Nephron progenitor cell (in vitro differentiated cells): Measurements from ENCODE around the gene FUBP3.
"Not testable (repeated sequence)": the region's sequence is repeated elsewhere in the genome, so short reads cannot be mapped to it uniquely, and the experiment has no call there.

ENCODE experiments used
- DNase-seq: peaks from one replicate; pipeline ENCODE4 v3.0.0; 2021
- H3K27ac Mint-ChIP-seq: 2 replicates; pipeline ENCODE4 v1.8.0; 2021; ENCODE audit warnings: mild to moderate bottlenecking, moderate library complexity, mixed read lengths
- H3K27me3 Mint-ChIP-seq: 2 replicates; pipeline ENCODE4 v1.8.0; 2021; ENCODE audit warnings: mild to moderate bottlenecking, low read depth, mixed read lengths; ENCODE audit not compliant: poor library complexity
- H3K36me3 Mint-ChIP-seq: 2 replicates; pipeline ENCODE4 v1.8.0; 2021; ENCODE audit warnings: low read depth, mixed read lengths
- H3K4me1 Mint-ChIP-seq: 2 replicates; pipeline ENCODE4 v1.8.0; 2021; ENCODE audit warnings: mixed read lengths
- H3K4me3 Mint-ChIP-seq: 2 replicates; pipeline ENCODE4 v1.8.0; 2021; ENCODE audit warnings: mild to moderate bottlenecking, moderate library complexity, mixed read lengths
- H3K9me3 Mint-ChIP-seq: 2 replicates; pipeline ENCODE4 v1.8.0; 2021; ENCODE audit warnings: mild to moderate bottlenecking, moderate library complexity, mixed read lengths
- TF ChIP-seq, protein P1 (sequence below): fragments of 200-600 bp; sonication (generic); IDR thresholded peaks from 2 replicates; pipeline ENCODE4 v1.5.0; 2021; ENCODE audit warnings: antibody characterized with exemption

The FUBP3 gene

DNA sequence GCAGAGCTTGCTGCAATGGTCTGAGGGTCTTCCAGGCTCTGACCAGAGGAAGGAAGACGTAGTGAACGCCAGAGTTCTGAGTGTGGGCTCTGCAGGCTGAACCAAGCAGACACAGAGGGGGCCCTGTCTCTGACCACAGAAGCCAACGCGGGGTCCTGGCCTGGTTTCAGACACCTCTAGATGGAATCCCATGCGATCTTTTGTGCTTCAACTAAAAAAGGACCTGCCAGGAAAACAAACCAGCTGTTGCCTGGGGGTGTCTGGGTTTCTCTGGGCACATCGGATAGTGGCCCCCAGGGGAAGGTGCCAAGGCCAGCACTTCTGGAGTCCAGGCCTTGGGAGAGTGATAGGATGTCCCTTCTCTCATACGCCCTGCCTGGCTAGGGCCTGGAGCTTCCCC is 97.9 kb downstream of the FUBP3 start:
- TF ChIP-seq, protein P1, sequence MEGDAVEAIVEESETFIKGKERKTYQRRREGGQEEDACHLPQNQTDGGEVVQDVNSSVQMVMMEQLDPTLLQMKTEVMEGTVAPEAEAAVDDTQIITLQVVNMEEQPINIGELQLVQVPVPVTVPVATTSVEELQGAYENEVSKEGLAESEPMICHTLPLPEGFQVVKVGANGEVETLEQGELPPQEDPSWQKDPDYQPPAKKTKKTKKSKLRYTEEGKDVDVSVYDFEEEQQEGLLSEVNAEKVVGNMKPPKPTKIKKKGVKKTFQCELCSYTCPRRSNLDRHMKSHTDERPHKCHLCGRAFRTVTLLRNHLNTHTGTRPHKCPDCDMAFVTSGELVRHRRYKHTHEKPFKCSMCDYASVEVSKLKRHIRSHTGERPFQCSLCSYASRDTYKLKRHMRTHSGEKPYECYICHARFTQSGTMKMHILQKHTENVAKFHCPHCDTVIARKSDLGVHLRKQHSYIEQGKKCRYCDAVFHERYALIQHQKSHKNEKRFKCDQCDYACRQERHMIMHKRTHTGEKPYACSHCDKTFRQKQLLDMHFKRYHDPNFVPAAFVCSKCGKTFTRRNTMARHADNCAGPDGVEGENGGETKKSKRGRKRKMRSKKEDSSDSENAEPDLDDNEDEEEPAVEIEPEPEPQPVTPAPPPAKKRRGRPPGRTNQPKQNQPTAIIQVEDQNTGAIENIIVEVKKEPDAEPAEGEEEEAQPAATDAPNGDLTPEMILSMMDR = no peak

DNA sequence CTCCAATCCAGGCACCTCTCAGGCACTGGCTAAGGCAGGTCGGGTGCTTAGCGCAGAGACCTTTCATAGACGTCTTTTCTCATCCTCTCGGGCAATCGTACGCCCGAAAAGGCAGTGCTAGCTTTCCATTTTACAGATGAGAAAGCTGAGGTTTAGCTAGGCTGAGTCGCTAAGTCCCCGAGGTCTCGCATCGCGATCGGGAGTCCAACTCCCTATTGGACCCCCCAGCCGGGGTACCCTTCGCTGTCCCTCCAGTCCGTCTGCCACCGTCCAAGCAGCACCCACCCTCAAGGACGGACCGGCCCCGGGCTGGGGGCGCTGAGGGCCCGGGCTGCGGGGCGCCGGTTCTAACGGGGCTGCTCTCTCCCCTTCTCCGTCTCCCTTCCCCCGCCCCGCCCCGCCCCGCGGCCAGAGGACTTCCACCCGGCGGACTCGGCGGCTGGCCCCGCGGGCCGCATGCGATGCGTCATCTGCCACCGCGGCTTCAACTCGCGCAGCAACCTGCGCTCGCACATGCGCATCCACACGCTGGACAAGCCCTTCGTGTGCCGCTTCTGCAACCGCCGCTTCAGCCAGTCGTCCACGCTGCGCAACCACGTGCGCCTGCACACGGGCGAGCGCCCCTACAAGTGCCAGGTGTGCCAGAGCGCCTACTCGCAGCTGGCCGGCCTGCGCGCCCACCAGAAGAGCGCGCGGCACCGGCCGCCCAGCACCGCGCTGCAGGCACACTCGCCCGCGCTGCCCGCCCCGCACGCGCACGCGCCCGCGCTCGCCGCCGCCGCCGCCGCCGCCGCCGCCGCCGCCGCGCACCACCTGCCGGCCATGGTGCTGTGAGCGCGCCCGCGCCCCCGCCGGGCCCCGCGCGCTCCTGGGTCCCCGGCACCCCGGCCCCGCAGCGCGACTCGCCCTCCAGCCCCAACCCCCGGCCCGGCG is 101.7 kb downstream of the FUBP3 start:
- Mint-ChIP-seq H3K36me3 (no peaks in the 10 kb centered on the region), H3K27me3 (peaks cover 72% of the 10 kb centered on the region)
- DNase-seq = peak; percentile 81

More for the DNA sequence above, 97.9 kb downstream of the FUBP3 start:
- H3K9me3 Mint-ChIP-seq = no peaks in the 10 kb centered on the region
- H3K36me3 Mint-ChIP-seq = no peaks in the 10 kb centered on the region
- H3K4me3 Mint-ChIP-seq = no peak overlapping the region
- no peak for DNase-seq
- H3K4me1 Mint-ChIP-seq = peaks cover 11% of the 10 kb centered on the region
- H3K27me3 Mint-ChIP-seq = peaks cover 80% of the 10 kb centered on the region
- H3K27ac Mint-ChIP-seq = no peak overlapping the region

GRCh38 chr9:130681769-130682420 is 102.5 kb downstream of the FUBP3 start:
- no peak overlapping the region for H3K27ac Mint-ChIP-seq
- peaks cover 11% of the 10 kb centered on the region for H3K9me3 Mint-ChIP-seq
- peak overlapping the region; percentile 85 for H3K4me3 Mint-ChIP-seq
- H3K36me3 Mint-ChIP-seq = no peaks in the 10 kb centered on the region
- TF ChIP-seq, protein P1 = no peak
- peaks cover 6% of the 10 kb centered on the region for H3K4me1 Mint-ChIP-seq
- peaks cover 67% of the 10 kb centered on the region for H3K27me3 Mint-ChIP-seq
- no peak for DNase-seq

More for the DNA sequence above, 101.7 kb downstream of the FUBP3 start:
- peaks cover 6% of the 10 kb centered on the region for H3K4me1 Mint-ChIP-seq
- TF ChIP-seq, protein P1 = no peak
- peak overlapping the region; percentile 61 for H3K4me3 Mint-ChIP-seq
- peaks cover 11% of the 10 kb centered on the region for H3K9me3 Mint-ChIP-seq
- H3K27ac Mint-ChIP-seq = no peak overlapping the region

GRCh38 chr9:130682421-130683121 is 103.2 kb downstream of the FUBP3 start:
- peaks cover 11% of the 10 kb centered on the region for H3K9me3 Mint-ChIP-seq
- DNase-seq = peak; percentile 82
- H3K36me3 Mint-ChIP-seq = no peaks in the 10 kb centered on the region
- no peak overlapping the region for H3K27ac Mint-ChIP-seq
- H3K4me3 Mint-ChIP-seq = peak overlapping the region; percentile 85
- peaks cover 62% of the 10 kb centered on the region for H3K27me3 Mint-ChIP-seq
- TF ChIP-seq, protein P1 = peak; percentile 87
- H3K4me1 Mint-ChIP-seq = peaks cover 8% of the 10 kb centered on the region

GRCh38 chr9:130685104-130685503 is 105.7 kb downstream of the FUBP3 start:
- TF ChIP-seq, protein P1 = no peak
- peaks cover 43% of the 10 kb centered on the region for H3K27me3 Mint-ChIP-seq
- peaks cover 20% of the 10 kb centered on the region for H3K4me1 Mint-ChIP-seq
- no peak overlapping the region for H3K27ac Mint-ChIP-seq
- H3K9me3 Mint-ChIP-seq = peaks cover 11% of the 10 kb centered on the region
- no peaks in the 10 kb centered on the region for H3K36me3 Mint-ChIP-seq
- H3K4me3 Mint-ChIP-seq = no peak overlapping the region
- no peak for DNase-seq

GRCh38 chr9:130685945-130686344 is 106.6 kb downstream of the FUBP3 start:
- peaks cover 34% of the 10 kb centered on the region for H3K27me3 Mint-ChIP-seq
- H3K27ac Mint-ChIP-seq, H3K4me3 Mint-ChIP-seq, DNase-seq, H3K36me3 Mint-ChIP-seq: not testable (repeated sequence)
- H3K9me3 Mint-ChIP-seq = peaks cover 11% of the 10 kb centered on the region
- peaks cover 26% of the 10 kb centered on the region for H3K4me1 Mint-ChIP-seq
